HG03460 (cell line): ENCODE measurements around the gene NARS2.
"Not testable (repeated sequence)": the region's sequence is repeated elsewhere in the genome, so short reads cannot be mapped to it uniquely, and the experiment has no call there.

ENCODE experiments used
- ATAC-seq: cut with Tn5 transposase; IDR thresholded peaks from one replicate; pipeline ENCODE4 v1.9.1; 2021; ENCODE audit not compliant: unreplicated experiment

The NARS2 gene

DNA sequence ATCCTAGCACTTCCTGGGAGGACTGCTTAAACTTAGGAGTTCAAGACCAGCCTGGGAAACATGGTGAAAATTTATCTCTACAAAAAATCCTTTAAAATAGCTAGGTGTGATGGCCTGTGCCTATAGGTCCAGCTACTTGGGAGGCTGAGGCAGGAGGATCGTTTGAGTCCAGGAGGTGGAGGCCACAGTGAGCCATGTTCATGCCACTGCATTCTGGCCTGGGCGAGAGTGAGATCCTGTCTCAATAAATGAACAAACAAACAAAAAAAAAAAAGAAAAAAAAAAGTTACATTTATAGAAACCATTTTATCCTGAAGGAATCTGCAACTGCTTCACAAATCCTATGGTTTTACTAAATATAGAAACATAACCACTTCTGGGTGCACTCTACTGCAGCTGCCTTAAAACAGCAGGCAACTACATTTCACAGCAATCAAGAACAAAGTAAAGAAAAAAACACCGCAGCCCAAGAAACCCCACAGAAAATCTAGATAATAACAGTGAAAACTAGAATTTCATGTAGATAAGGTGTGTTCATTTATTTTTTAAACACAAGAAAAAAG lies 81.2 kb downstream of the NARS2 start:
- no peak for ATAC-seq

- ATAC-seq: no peak
These were observed 81.7 kb downstream of the NARS2 start for GRCh38 chr11:78492973-78493372.

DNA sequence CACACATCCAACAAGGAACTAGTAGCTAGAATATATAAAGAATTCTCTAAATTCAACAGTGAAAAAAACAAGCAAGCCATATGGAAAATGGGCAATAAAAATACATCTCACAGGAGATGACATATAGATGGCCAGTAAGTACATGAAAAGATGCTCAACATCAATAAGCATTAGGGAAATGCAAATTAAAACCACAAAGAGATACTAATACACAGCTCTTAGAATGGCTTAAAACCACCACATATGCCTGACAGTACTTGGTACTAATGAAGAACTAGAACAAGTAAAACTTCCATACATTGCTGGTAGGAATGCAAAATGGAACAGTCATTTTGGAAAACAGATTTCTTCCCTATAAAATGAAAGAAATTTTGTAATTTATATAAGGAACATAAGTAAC lies 85.5 kb downstream of the NARS2 start:
- ATAC-seq: no peak

DNA sequence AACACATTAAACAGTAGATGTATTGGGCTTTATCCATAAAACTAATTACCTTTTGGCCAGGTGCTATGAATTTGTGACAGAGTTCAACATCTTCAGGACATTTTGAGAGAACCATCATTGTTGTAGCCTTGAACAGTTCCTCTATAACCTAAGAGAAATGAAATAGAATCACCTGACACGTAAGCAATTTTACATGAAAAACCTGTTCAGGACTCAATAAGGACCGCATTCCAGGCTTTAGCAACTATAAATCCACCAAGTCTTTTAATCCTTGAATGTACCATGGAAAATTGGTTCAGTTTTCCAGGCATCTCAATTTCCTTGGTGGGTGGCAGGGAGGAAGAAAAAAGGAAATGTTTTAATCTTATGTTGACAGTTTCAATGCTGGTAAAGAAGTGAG lies 96.1 kb downstream of the NARS2 start:
- ATAC-seq: no peak

DNA sequence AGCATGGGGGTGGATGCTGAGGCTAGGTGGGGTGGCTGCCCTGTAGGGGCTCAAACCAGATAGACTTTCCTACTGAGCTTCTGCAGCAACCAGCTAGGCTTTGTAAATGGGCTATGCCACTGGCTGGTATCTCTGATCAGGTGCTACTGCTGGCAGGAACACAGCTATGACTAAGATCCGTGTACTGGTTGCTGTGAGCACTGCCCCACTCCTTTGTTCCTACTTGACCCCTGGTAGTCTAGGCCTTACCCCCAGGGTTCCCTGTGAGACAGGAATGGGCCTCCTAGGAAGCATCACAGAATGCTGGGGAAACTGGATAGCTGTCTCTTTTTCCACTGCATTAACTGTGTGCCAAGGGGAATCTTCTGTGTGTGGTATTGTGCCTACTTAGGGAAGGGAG lies 98.6 kb downstream of the NARS2 start:
- no peak for ATAC-seq

GRCh38 chr11:78474451-78474850 lies 100.2 kb downstream of the NARS2 start:
- ATAC-seq: no peak

DNA sequence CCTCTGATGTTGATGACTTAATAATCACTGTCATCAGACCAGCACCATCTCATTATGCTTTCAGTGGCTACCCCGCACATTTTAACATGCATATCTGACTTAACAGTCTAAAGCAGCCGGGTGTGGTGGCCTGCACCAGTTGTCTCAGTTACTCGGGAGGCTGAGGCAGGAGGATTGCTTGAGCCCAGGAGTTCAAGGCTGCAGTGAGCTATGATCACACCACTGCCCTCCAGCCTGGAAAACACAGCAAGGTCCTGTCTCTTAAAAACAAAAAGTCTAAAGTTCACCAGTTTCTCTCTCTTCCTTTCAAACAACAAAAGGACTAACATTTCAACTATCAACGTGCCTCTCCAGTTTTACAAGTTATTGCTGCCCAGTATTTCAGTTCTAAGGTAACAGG lies 101.8 kb downstream of the NARS2 start:
- ATAC-seq: no peak

DNA sequence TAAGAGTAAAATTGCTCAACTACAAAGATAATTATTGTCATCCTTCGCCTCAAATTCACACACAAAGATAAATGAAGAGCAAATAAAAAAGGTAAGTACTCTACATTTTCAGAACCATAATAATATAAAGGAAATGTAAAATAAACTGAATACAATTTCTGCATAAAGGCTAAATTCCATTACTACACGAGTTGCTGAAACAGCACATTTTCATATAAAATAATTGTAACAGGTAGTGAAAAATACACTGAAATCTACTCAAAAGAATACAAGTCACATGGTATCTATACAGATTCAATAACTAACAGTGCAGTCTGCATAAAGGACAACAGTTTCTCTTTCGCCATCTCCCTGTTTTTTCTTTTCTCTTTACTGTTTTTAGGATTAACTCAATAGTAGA lies 102.3 kb downstream of the NARS2 start:
- no peak for ATAC-seq

DNA sequence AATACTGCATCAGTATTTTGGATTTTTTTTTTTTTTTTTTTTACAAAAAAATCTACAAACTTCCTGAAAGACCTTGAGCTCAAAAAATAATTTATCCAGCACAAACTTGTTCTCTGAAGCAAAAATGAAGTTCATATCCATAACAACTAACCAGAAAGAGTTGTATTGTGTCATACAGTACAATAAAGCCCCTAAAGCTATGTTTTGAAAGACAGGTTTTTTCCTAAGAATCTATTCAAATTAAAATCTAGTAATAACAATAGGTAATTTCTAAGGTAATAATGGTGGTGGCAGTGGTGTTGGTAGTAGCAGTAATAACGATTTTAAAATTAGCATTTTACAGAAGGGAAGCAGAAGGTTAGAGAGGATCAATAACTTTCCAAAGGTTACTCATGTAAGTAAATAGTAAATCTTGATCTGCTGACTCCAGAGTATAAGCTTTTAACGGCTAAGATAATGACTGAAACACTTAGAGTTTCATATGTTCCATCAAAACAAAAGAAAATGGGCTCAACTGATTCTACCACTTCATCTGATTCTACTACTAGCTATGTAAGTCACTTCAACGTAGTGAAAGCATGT lies 103.7 kb downstream of the NARS2 start:
- no peak for ATAC-seq

DNA sequence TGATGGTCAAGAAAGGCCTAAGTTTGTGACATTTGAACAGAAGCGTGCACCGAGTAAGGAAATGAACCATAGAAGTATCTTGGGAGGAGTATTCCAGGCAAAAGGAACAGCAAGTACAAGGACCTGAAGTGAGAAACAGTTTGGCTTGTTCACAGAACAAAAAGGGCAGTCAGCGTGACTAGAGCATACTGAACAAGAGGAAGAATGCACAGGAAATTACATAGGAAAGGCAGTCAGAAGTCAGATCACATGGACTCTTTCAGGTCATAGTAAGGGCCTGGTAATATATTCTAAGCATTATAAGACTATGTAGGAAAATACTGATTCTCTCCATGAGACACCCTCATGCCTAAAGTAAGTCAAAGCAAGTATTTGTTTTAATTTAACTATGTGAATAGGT lies 104.8 kb downstream of the NARS2 start:
- ATAC-seq: no peak

DNA sequence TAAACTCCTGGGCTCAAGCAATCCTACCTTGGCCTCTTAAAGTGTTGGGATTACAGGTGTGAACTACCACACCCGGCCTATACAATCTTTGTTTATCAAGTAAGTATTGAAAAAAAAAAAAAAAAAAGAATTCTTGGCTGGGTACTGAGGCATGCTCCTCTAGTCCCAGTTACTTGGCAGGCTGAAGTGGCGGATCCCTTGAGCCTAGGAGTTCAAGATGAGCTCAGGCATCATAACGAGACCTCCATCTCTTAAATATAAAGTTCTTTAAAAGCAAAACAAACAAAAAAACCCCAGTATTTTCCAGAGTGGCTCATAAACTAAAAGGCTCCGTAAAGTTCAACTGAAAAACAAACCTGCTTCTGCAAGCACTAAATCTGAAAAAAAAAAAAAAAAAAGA lies 106.7 kb downstream of the NARS2 start:
- ATAC-seq: no peak

- no peak for ATAC-seq
These were observed 107.3 kb downstream of the NARS2 start for GRCh38 chr11:78467370-78467769.

- peak; percentile 99 for ATAC-seq
These were observed 109.3 kb downstream of the NARS2 start for GRCh38 chr11:78465169-78465942.

- not testable (repeated sequence) for ATAC-seq
These were observed 109.9 kb downstream of the NARS2 start for GRCh38 chr11:78464787-78465168.

DNA sequence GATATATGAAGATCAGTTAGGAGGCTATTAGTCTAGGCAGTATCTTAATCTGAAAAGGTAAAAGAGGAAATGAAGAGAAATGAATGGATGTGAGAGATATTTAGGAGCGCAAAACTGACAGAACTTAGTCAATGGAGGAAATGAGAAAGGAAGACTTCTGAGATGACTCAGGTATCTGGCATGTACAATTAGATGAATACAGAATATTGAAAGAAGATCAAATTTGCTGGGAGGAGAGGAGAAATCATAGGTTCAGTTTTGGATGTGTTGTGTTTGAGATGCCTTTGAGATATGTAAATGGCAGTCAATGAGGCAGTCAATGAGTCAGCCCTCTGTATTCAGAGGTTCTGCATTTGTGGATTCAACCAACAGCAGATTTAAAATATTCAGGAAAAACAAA lies 114.2 kb downstream of the NARS2 start:
- ATAC-seq: no peak

- no peak for ATAC-seq
These were observed 114.9 kb downstream of the NARS2 start for GRCh38 chr11:78459738-78460137.

DNA sequence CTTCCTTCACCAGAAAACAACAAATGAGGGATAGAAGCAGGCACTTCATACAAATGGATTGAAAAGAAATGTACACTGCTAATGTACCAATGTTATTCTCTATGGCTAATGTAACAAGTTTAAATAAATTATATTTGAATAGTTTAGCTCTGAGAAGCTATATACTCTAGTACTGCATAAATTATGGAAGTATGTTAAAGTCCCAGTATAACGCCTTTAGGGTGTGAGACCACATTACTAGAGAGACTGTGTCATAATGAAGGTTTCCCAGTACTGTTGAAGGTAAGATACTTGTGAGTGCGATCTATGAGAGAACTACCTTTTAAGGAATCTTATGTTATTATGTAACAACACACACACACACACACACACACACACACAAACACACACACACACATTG lies 117.2 kb downstream of the NARS2 start:
- no peak for ATAC-seq

DNA sequence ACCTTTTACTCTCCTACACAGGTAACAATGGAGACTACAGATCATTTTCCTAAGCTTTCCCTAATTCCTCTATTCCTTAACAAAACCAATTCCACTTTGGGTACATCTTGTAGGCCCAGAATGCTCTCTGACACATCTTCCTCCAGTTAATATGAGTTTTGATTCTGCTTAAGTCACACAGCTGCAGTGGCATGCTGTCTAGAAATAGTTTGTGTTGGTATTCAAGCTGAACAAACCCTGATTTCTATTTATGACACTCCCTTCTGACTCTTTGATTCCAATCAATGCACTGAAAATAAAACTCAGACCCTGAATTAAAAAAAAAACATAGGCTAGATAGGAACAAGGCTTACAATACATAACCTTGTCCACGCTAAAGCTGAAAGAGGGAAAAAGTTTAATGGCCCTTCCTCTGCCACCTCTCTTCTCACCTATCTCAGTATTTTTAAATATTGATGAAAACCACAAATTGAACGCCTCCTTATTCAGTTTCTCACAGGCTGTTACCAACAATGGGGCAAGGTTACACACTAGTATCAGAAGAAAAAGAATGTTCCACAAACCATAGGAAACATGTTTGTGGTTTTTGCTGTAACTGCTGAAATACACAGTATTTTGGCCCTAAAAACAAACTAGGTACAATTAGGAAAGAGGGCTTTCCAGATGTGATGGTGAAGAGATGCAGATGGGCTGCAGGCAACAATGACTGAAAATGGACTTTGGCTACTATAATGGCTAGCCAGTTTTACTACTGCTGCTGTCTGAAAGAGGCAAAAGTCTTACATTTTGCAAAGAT lies 121.3 kb downstream of the NARS2 start:
- no peak for ATAC-seq

- ATAC-seq: no peak
These were observed 123.1 kb downstream of the NARS2 start for GRCh38 chr11:78451371-78452150.

DNA sequence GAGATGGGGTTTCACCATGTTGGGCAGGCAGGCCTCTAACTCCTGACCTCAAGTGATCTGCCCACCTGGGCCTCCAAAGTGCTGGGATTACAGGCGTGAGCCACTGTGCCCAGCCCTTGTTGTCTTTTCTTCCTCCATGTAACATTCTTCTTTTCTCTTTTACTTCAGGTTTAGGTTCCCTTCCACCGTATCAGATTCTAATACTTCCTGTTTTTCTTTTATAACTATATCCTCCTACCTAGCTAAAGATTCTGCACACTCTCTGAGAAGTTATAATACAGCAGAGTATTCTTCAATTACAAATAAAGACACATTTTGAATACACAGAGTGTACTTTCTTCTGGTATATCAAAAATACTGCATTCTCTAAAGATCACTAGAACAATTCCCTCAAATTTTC lies 123.8 kb downstream of the NARS2 start:
- no peak for ATAC-seq

GRCh38 chr11:78449866-78450265 lies 124.8 kb downstream of the NARS2 start:
- no peak for ATAC-seq
